NB4 (cell line): ENCODE data around the gene NEB.
"Not testable (repeated sequence)": the region's sequence is repeated elsewhere in the genome, so short reads cannot be mapped to it uniquely, and the experiment has no call there.

Source experiments
- CTCF ChIP-seq: IDR thresholded peaks from one replicate; pipeline ENCODE4 v1.5.1; 2012; ENCODE audit warnings: low read depth, low read length
- POLR2A ChIP-seq: IDR thresholded peaks from 2 replicates; pipeline ENCODE4 v1.6.1; 2011; ENCODE audit warnings: mild to moderate bottlenecking; ENCODE audit not compliant: insufficient read length; ENCODE audit errors: extremely low read depth

DNA sequence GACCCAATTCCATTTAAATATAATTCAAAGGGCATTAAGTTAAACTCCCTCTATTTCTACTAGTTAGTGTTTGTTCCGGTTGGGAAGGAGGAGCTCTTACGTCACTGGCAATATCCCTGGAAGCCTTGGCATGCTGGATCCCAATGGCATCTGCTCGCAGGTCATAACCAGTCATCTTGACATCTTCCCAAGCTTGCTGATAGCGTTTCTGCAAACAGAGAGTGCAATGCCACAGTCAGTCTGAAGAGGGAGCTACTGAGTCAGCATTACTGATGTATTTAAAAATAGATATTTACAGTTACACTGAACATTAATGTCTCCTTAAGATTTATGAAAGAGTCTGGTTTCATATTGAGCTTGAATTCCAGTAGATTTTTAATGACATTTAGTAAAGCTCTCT, 153.6 kb downstream of the NEB start:
- not testable (repeated sequence) for TF ChIP-seq CTCF, POLR2A
